ENCODE data around the gene SALL4.
"Not testable (repeated sequence)": the region's sequence is repeated elsewhere in the genome, so short reads cannot be mapped to it uniquely, and the experiment has no call there.

The SALL4 gene

GRCh38 chr20:51801122-51801822 is 1.0 kb downstream of the SALL4 start:
- peak; percentile 35 for DNase-seq

- DNase-seq = peak; percentile 18
These were observed 1.5 kb downstream of the SALL4 start for GRCh38 chr20:51800872-51801121.

DNA sequence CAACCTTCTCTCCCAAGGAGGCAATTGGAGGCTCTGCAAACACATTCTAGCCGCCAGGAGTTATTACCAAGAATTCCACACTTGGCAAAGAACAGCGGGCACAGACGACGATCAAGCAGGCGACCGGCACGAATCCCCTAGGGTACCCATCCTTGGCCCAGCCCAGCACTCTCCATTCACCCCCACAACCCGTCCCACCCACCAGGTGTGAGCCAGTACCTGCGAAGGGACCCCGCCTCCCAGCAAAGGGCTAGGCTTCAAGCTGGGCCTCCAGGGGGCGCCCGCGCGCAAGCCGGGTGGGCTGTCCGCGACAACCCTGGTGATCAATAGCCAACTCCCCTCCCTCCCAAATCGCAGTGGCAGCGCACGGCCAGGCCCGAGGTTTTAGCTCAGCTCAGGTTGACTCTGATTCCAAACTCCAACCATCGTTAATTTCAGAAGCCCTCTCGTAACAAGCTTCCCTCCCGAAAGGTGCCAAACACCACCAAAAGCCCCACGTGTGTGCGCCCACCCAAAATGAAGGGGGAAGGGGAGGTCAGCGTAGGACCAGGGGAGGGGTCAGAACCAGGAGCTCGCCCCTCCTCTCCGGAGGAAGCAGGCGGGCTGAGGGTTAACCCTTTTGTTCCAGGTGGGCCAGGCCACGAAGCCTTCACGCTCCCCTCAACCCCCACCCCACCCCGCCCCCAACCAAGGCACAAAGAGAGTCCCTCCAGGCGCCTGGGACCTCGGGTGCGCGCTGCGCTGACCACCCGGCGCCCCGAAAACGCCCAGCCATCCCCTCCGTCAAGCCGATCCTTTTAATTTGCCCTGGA is 2.1 kb downstream of the SALL4 start:
- peak; percentile 47 for DNase-seq

DNA sequence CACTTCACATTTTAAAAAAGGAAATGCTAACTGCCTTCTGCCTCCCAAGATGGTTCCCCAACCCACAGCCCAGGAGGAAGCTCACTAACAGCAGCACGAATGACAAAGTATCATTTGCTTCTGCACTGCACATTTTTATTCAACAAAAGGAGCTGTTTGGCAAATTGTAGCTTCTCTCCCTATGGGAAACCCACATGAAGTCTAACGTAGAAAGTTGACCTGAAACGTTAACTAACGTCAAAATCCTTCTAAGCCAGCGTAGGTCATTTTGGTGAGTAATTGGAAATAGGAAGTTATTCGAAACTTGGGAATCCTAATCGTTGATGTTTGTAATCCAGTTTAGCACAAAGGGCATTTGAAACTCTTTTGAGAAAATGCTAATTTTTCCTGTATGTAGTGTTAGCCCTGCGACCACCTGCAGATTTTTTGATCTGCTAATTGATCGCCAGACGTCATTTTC is 2.9 kb downstream of the SALL4 start:
- no peak for DNase-seq

DNA sequence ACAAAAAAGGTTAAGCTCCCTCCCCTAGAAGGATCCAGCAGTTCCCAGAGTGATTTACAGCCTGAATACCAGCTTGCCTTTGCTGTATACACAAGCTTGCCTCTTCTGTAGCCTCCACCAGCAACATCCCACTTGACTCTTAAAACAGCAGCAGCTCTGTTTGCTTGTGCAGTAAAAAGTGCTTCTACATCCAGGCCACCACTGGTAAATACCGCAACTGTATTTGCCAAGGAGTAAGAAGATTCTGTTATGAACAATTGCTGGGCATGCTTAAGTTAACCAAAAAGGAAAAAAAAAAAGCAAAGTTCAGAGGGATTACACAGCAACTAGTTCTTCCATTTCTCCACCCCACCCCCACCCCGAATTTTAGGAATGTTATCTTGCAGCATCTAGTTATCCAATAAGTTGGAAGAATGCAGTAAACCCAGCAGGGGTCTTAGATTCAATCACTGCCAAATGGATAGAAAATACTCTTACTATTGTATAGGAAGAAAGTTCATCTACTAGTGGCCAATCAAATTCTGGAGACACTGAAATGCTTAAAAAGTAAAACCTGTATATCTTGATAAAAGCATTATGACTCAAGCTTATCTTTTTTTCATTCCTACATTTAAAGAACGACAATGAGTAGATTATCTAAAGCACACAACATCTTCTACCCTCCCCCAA is 4.8 kb downstream of the SALL4 start:
- DNase-seq = peak; percentile 22

DNA sequence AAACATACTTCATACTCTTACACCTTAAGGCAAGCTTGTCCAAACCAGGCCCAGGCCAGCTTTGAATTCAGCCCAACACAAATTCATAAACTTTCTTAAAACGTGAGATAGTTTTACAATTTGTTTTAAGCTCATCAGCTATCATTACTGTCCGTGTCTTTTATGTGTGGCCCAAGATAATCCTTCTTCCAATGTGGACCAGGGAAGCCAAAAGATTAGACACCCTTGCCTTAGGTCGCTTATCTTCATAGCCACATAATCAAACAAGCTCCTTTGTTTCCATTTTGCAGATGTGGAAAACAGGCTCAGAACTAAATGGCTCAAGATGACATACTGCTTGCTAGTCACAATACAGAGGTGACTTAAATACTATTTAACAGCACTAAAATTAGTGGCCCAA is 6.0 kb downstream of the SALL4 start:
- no peak for DNase-seq

DNA sequence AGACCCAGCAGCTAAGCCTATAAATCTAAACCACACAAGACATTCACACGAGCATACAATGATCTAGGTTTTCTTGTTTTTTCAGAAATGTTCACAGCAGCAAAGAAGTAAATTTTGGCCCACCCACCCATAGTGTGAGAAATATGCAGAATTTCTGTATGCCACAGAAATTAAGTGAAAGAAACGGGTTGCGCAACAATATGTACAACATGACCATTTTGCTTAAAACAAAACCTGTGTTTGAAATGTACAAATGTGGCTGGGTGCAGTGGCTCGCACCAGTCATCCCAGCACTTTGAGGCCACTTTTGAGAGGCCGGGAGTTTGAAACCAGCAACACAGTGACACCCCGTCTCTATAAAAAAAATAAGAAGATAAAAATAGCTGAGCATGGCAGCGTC is 9.4 kb downstream of the SALL4 start:
- no peak for DNase-seq

DNA sequence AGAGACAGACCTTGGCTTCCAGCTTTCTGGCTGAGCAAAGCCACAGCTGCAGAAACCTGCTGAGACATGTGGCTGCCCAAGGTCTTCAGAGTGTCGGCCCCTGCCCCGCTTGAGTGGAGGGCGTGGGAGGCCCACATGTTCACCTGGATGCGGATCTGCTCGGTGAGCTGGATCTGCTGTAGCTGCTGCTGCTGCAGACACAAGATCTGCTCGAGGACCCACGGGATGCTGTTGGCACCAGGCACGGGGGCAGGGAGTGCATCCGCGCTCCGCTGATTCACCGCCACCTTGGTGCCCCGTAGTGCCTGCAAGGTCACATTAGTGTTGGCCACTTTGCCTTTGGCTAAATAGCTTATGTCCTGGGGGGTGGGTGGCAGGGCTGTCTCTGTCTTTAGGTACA is 10.7 kb downstream of the SALL4 start:
- no peak for DNase-seq

DNA sequence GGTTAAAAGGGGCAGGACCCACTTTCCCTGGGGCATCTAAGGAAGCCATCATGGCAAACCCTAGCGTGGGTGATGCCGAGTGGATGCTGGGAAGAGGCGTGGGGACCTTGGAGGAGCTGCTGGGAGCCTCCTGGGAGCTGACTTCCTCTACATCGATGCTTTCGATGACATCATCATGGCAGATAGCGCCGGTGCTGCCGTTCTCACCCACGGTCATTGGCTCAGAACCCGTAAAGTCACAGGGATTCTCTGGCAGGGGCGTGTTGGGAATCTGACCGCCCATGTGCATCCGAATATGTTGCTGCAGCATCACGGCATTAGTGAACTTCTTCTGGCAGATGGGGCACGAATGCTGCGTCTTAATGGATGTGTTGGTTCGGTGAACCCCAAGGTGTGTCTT is 12.1 kb downstream of the SALL4 start:
- DNase-seq = no peak

GRCh38 chr20:51789434-51789833 is 12.9 kb downstream of the SALL4 start:
- DNase-seq = no peak

DNA sequence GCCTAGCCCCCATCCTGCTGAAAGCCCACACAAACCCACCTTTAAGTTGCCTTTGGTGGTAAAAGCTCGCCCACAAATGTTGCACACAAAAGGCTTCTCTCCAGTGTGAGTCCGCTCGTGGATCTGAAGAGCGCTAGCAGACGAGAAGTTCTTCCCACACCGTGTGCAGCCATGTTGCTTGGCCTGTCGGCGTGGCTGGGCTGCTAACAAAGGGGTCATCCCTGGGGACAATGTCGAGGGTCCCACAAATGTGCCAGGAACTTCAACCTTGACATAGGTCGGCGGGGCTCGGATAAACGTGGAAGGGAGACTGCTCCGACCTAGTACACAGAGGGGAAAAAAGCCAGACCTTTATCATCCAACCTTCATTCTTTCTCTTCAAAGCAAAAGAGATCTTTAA is 13.5 kb downstream of the SALL4 start:
- no peak for DNase-seq

GRCh38 chr20:51784299-51784698 is 18.0 kb downstream of the SALL4 start:
- no peak for DNase-seq

DNA sequence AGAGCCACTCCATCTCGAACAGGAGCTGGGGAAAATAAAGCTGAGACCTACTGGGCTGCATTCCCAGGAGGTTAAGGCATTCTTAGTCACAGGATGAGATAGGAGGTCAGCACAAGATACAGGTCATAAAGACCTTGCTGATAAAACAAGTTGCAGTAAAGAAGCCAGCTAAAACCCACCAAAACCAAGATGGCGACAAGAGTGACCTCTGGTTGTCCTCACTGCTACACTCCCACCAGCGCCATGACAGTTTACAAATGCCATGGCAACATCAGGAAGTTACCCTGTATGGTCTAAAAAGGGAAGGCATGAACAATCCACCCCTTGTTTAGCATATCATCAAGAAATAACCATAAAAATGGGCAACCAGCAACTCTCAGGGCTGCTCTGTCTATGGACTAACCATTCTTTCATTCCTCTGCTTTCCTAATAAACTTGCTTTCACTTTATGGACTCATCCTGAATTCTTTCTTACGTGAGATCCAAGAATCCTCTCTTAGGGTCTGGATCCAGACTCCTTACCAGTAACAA is 24.0 kb downstream of the SALL4 start:
- not testable (repeated sequence) for DNase-seq

- DNase-seq = no peak
These were observed 27.1 kb downstream of the SALL4 start for GRCh38 chr20:51775241-51775640.

- no peak for DNase-seq
These were observed 30.1 kb downstream of the SALL4 start for GRCh38 chr20:51772236-51772635.

- no peak for DNase-seq
These were observed 32.2 kb downstream of the SALL4 start for GRCh38 chr20:51769976-51770615.

DNA sequence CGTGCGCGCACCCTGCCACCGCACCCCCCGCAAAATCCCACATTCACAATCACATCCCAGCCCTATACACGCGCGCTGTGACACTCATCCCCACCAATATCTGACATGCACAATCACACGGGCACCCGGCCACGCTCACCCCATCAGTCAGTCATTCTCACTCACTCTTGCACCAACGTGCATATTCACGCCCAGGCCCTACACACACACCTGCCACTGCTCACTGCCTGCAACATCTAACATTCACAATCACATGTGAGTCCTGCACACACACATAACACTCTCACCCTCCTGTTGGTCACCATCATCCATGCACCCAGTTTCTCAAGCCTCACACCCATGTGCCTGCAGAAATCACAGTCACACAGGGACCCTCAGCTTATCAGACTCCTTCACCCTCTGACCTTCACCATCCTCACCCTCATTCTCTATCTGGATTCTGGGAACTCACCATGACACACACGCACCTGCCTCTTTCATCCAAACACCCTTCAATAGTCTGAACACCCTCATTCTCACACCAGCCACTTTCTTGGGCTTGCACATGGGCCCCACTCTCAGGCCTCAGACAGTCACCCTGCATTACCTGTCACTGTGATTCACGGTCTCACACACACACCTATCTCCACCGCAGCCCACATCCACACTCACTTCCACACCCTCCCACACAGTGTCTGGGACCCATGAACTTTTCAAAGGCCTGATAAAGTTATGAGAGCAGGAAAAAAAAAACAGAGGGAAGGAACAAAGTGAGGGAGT is 33.4 kb downstream of the SALL4 start:
- no peak for DNase-seq

GRCh38 chr20:51767867-51768758 is 34.2 kb downstream of the SALL4 start, which contains the start of gene ATP9A:
Gene ATP9A (minus strand): TSS chr20:51768390. CDS start chr20:51768369, 21 bp downstream.
- peak; percentile 17 for DNase-seq

DNA sequence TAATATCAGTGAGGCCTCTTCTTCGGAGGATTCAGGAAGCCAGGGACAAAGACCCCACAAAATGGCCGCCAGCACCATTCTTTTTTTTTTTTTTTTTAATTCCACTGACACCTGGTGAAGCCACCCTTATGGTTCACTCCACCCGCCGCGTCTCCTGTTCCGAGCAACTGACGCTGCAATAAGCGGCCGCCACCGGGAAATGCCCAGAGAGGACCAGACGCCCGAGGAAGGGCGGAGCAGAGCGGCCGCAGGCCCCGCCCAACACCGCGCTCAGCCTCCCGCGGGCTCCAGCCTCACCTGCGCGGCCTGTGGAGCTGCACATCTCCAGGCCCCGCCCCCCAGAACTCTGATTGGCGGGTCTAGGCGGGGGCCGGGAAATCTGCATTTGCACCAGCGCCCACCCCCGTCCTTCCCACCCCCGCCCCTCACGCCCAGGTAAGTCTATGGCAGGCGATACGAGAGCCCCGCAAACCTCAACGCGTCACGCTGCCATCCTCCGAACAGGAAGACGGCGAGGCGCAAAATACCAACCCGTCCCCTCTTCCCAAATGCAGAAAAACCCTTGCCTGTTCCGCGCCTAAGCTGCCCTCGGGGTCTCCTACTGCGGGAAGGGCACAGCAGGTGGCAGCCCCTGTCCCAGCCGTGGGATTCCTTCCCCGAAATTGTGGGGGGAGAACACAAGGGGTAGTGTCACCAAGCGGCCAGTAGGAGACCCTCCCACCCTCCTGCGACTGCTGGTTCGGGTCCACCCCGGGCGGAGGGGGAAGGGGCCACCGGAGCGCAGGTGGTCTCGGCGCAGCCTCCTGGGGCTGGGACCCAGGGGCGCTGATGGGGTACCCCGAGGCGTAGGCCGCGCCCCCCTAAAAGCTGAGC is 35.1 kb downstream of the SALL4 start:
- no peak for DNase-seq

DNA sequence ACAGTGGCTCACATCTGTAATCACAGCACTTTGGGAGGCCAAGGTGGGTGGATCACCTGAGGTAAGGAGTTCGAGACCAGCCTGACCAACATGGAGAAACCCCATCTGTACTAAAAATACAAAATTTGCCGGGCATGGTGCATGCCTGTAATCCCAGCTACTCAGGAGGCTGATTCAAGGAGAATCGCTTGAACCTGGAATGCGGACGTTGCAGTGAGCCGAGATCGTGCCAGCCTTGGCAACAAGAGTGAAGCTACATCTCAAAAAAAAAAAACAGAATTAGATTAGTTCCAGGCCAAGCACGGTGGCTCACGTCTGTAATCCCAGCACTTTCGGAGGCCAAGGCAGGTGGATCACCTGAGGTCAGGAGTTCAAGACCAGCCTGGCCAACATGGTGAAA is 36.9 kb downstream of the SALL4 start:
- DNase-seq = not testable (repeated sequence)
